Stimulated activated CD4-positive, alpha-beta T cell treated with anti-CD3 and anti-CD28 coated beads, Interleukin-12 subunit alpha, Interleukin-12 subunit beta, amount 100 ng/mL, for 48 hours (primary cell): ENCODE results near the gene ZDHHC1.

Experiments
- DNase-seq, 3 donors: peaks; one replicate each; pipeline ENCODE4 v3.0.0-alpha.2; 2020; ENCODE audit warnings: low read depth in 2 of 3, low spot score in 1 of 3

ZDHHC1 gene

GRCh38 chr16:67415872-67416793, at the start of gene ZDHHC1:
Gene ZDHHC1, minus strand, starts transcription at chr16:67416477. Its CDS starts 8,702 bp downstream, at chr16:67407775.
- peak in 2 of 3 donors; percentile 22 to 50 for DNase-seq

- DNase-seq: no peak
These were observed 48.3 kb upstream of the ZDHHC1 start for GRCh38 chr16:67464565-67464964.

GRCh38 chr16:67463691-67464090, 47.4 kb upstream of the ZDHHC1 start:
- no peak for DNase-seq

GRCh38 chr16:67463059-67463458, 46.8 kb upstream of the ZDHHC1 start:
- no peak for DNase-seq

GRCh38 chr16:67462279-67462655, 46.0 kb upstream of the ZDHHC1 start:
- DNase-seq: no peak

- no peak for DNase-seq
These were observed 45.5 kb upstream of the ZDHHC1 start for GRCh38 chr16:67461600-67462278.

GRCh38 chr16:67460961-67461360, 44.7 kb upstream of the ZDHHC1 start:
- DNase-seq: no peak

GRCh38 chr16:67460168-67460567, 43.9 kb upstream of the ZDHHC1 start:
- DNase-seq: no peak

GRCh38 chr16:67459861-67460150, 43.5 kb upstream of the ZDHHC1 start:
- DNase-seq: no peak

- no peak for DNase-seq
These were observed 43.0 kb upstream of the ZDHHC1 start for GRCh38 chr16:67459066-67459860.

- DNase-seq: no peak
These were observed 41.9 kb upstream of the ZDHHC1 start for GRCh38 chr16:67458121-67458641.

- no peak for DNase-seq
These were observed 41.3 kb upstream of the ZDHHC1 start for GRCh38 chr16:67457611-67458010.

- DNase-seq: no peak
These were observed 40.3 kb upstream of the ZDHHC1 start for GRCh38 chr16:67456391-67457081.

- DNase-seq: no peak
These were observed 38.6 kb upstream of the ZDHHC1 start for GRCh38 chr16:67454852-67455251.

- no peak for DNase-seq
These were observed 37.8 kb upstream of the ZDHHC1 start for GRCh38 chr16:67454104-67454503.

- no peak for DNase-seq
These were observed 35.6 kb upstream of the ZDHHC1 start for GRCh38 chr16:67451704-67452435.

GRCh38 chr16:67451061-67451703, 34.9 kb upstream of the ZDHHC1 start:
- no peak for DNase-seq

GRCh38 chr16:67449739-67450138, 33.5 kb upstream of the ZDHHC1 start:
- DNase-seq: no peak

- no peak for DNase-seq
These were observed 33.1 kb upstream of the ZDHHC1 start for GRCh38 chr16:67449336-67449735.

GRCh38 chr16:67448580-67448979, 32.3 kb upstream of the ZDHHC1 start:
- DNase-seq: no peak
